GM19099 (cell line): ENCODE data around the gene LITAFD.

ENCODE experiments used
- POLR2A ChIP-seq: IDR thresholded peaks from 3 replicates; pipeline ENCODE4 v1.6.1; 2011; ENCODE audit warnings: low read depth; ENCODE audit not compliant: insufficient read length; ENCODE audit errors: extremely low read depth

LITAFD gene

GRCh38 chr16:8898660-8899318, 16.6 kb downstream of the LITAFD start:
- TF ChIP-seq POLR2A = no peak

GRCh38 chr16:8899709-8900317, 17.7 kb downstream of the LITAFD start:
- no peak for TF ChIP-seq POLR2A

GRCh38 chr16:8900343-8900742, 18.2 kb downstream of the LITAFD start:
- no peak for TF ChIP-seq POLR2A

GRCh38 chr16:8901320-8901861, 19.2 kb downstream of the LITAFD start:
- no peak for TF ChIP-seq POLR2A

GRCh38 chr16:8903004-8903403, 20.9 kb downstream of the LITAFD start:
- TF ChIP-seq POLR2A = no peak

- no peak for TF ChIP-seq POLR2A
These were observed 21.9 kb downstream of the LITAFD start for GRCh38 chr16:8904018-8904430.

- TF ChIP-seq POLR2A = no peak
These were observed 23.1 kb downstream of the LITAFD start for GRCh38 chr16:8905168-8905762.

- no peak for TF ChIP-seq POLR2A
These were observed 23.8 kb downstream of the LITAFD start for GRCh38 chr16:8905795-8906591.

- TF ChIP-seq POLR2A = no peak
These were observed 24.9 kb downstream of the LITAFD start for GRCh38 chr16:8907096-8907495.

GRCh38 chr16:8908810-8909468, 26.8 kb downstream of the LITAFD start:
- TF ChIP-seq POLR2A = no peak

- no peak for TF ChIP-seq POLR2A
These were observed 28.7 kb downstream of the LITAFD start for GRCh38 chr16:8910811-8911210.

GRCh38 chr16:8912793-8913192, 30.6 kb downstream of the LITAFD start:
- no peak for TF ChIP-seq POLR2A

- TF ChIP-seq POLR2A = no peak
These were observed 31.9 kb downstream of the LITAFD start for GRCh38 chr16:8914098-8914497.

GRCh38 chr16:8915722-8916301, 33.7 kb downstream of the LITAFD start:
- no peak for TF ChIP-seq POLR2A
